Endodermal cell (in vitro differentiated cells): Measurements from ENCODE around the gene CDC45. TPM values are rescaled to one million over a fixed set of nuclear protein-coding genes. Genes with fewer than 3 reads are reported as not detected.
A peak's percentile ranks its signal among the peaks of the same experiment; 100 is the strongest.

Experiments
- DNase-seq: peaks from one replicate; pipeline ENCODE4 v3.0.0-alpha.2; 2017
- H3K27ac ChIP-seq: 2 replicates; pipeline ENCODE4 v1.5.1; 2013; ENCODE audit warnings: mild to moderate bottlenecking, low read depth, low read length, moderate library complexity
- H3K27me3 ChIP-seq: 2 replicates; pipeline ENCODE4 v1.6.1; 2013; ENCODE audit warnings: mild to moderate bottlenecking, low read length, moderate library complexity; ENCODE audit not compliant: insufficient read depth, control insufficient read depth, poor library complexity, severe bottlenecking
- H3K36me3 ChIP-seq: 2 replicates; pipeline ENCODE4 v1.7.0; 2013; ENCODE audit warnings: mild to moderate bottlenecking, low read length, moderate library complexity; ENCODE audit not compliant: control insufficient read depth, insufficient read depth
- H3K4me1 ChIP-seq: one replicate; pipeline ENCODE4 v1.7.0; 2013; ENCODE audit warnings: low read length; ENCODE audit not compliant: control insufficient read depth, insufficient read depth
- H3K4me3 ChIP-seq: 2 replicates; pipeline ENCODE4 v1.5.1; 2013; ENCODE audit warnings: mild to moderate bottlenecking, low read length, moderate library complexity
- H3K9ac ChIP-seq: 2 replicates; pipeline ENCODE4 v1.6.1; 2013; ENCODE audit warnings: mild to moderate bottlenecking, low read length, moderate library complexity; ENCODE audit not compliant: poor library complexity, severe bottlenecking; ENCODE audit errors: extremely low read depth
- H3K9me3 ChIP-seq: 2 replicates; pipeline ENCODE4 v1.6.1; 2013; ENCODE audit warnings: mild to moderate bottlenecking, low read length, moderate library complexity; ENCODE audit not compliant: control insufficient read depth
- H3K27ac Mint-ChIP-seq: 2 replicates; pipeline ENCODE4 v1.8.0; 2020; ENCODE audit warnings: mixed read lengths
- H3K27me3 Mint-ChIP-seq: 2 replicates; pipeline ENCODE4 v1.8.0; 2021; ENCODE audit warnings: mild to moderate bottlenecking, mixed read lengths; ENCODE audit not compliant: insufficient read depth
- H3K36me3 Mint-ChIP-seq: 2 replicates; pipeline ENCODE4 v1.8.0; 2020; ENCODE audit warnings: low read depth, mixed read lengths
- H3K4me1 Mint-ChIP-seq: 2 replicates; pipeline ENCODE4 v1.8.0; 2020; ENCODE audit warnings: mixed read lengths
- H3K4me3 Mint-ChIP-seq: 2 replicates; pipeline ENCODE4 v1.8.0; 2020; ENCODE audit warnings: mild to moderate bottlenecking, moderate library complexity, mixed read lengths
- H3K9me3 Mint-ChIP-seq: 2 replicates; pipeline ENCODE4 v1.8.0; 2020; ENCODE audit warnings: mild to moderate bottlenecking, mixed read lengths
- CTCF ChIP-seq: fragments of 200-600 bp; sonication (generic); conservative IDR thresholded peaks from 2 replicates; pipeline ENCODE4 v1.5.0; 2021; ENCODE audit warnings: antibody characterized with exemption, mild to moderate bottlenecking
- WGBS, 2 experiments: methylation state at CpG; one replicate each; pipeline versions ENCODE4 v1.1.5 to v1.1.7; 2013; ENCODE audit warnings: missing lambda C conversion rate in 2 of 2, mixed read lengths in 1 of 2; ENCODE audit not compliant: insufficient coverage in 1 of 2, insufficient read length in 1 of 2; 5-methylcytosine and 5-hydroxymethylcytosine counted together
- total RNA-seq, 2 donors: library from RNA; stranded (reverse); fragmentation: NEBNext Ultra II Directional in 1 of 2; extraction: Animal tissue kit (Norgen Biotek cat#: 25700) in 1 of 2; gene quantifications; 2 replicates in 1 of 2; 3 replicates in 1 of 2; pipeline ENCODE4 v1.2.1, GENCODE V29; 2021

CDC45 gene
- total RNA-seq, 2 donors from 2014 or later = 30.3 to 31.2 TPM

GRCh38 chr22:19517919-19518611 lies 38.3 kb downstream of the CDC45 start:
- Mint-ChIP-seq H3K27ac (peak overlapping the region; percentile 12), H3K9me3 (no peaks in the 10 kb centered on the region), H3K4me1 (peaks cover 2% of the 10 kb centered on the region), H3K27me3 (peaks cover 12% of the 10 kb centered on the region), H3K36me3 (peaks cover 25% of the 10 kb centered on the region), H3K4me3 (no peak overlapping the region)
- Histone ChIP-seq H3K27ac (no peak overlapping the region), H3K4me1 (no peaks in the 10 kb centered on the region), H3K9ac (no peak overlapping the region), H3K27me3 (peaks cover 20% of the 10 kb centered on the region), H3K9me3 (no peaks in the 10 kb centered on the region), H3K36me3 (peaks cover 16% of the 10 kb centered on the region), H3K4me3 (no peak overlapping the region)
- WGBS, 2 experiments = 91 to 100% methylated on average over 7 to 12 of the region's 12 CpGs
- DNase-seq = peak; percentile 15
- no peak for TF ChIP-seq CTCF

GRCh38 chr22:19518635-19519034 lies 38.9 kb downstream of the CDC45 start:
- Histone ChIP-seq H3K9me3 (no peaks in the 10 kb centered on the region), H3K4me3 (no peak overlapping the region), H3K27ac (no peak overlapping the region), H3K36me3 (peaks cover 16% of the 10 kb centered on the region), H3K4me1 (no peaks in the 10 kb centered on the region), H3K27me3 (peaks cover 26% of the 10 kb centered on the region), H3K9ac (no peak overlapping the region)
- Mint-ChIP-seq H3K36me3 (peaks cover 19% of the 10 kb centered on the region), H3K27ac (peak overlapping the region; percentile 12), H3K4me3 (no peak overlapping the region), H3K4me1 (peaks cover 2% of the 10 kb centered on the region), H3K9me3 (no peaks in the 10 kb centered on the region), H3K27me3 (peaks cover 17% of the 10 kb centered on the region)
- DNase-seq = peak; percentile 24
- 92 to 94% methylated on average over 2 to 10 of the region's 10 CpGs for WGBS, 2 experiments
- TF ChIP-seq CTCF = no peak

- H3K36me3 Mint-ChIP-seq = peaks cover 14% of the 10 kb centered on the region
- peak; percentile 32 for DNase-seq
- Histone ChIP-seq H3K9ac (no peak overlapping the region), H3K9me3 (no peaks in the 10 kb centered on the region), H3K4me3 (no peak overlapping the region), H3K4me1 (no peaks in the 10 kb centered on the region), H3K27me3 (peaks cover 32% of the 10 kb centered on the region), H3K27ac (no peak overlapping the region), H3K36me3 (peaks cover 16% of the 10 kb centered on the region)
- H3K27ac Mint-ChIP-seq = no peak overlapping the region
- no peaks in the 10 kb centered on the region for H3K9me3 Mint-ChIP-seq
- no peak for TF ChIP-seq CTCF
- H3K27me3 Mint-ChIP-seq = peaks cover 23% of the 10 kb centered on the region
- 93 to 94% methylated on average over 13 to 17 of the region's 17 CpGs for WGBS, 2 experiments
- H3K4me1 Mint-ChIP-seq = peaks cover 2% of the 10 kb centered on the region
- no peak overlapping the region for H3K4me3 Mint-ChIP-seq
Measured at GRCh38 chr22:19519041-19519926, 39.6 kb downstream of the CDC45 start.
